ENCODE results near the gene SFT2D1.

DNA sequence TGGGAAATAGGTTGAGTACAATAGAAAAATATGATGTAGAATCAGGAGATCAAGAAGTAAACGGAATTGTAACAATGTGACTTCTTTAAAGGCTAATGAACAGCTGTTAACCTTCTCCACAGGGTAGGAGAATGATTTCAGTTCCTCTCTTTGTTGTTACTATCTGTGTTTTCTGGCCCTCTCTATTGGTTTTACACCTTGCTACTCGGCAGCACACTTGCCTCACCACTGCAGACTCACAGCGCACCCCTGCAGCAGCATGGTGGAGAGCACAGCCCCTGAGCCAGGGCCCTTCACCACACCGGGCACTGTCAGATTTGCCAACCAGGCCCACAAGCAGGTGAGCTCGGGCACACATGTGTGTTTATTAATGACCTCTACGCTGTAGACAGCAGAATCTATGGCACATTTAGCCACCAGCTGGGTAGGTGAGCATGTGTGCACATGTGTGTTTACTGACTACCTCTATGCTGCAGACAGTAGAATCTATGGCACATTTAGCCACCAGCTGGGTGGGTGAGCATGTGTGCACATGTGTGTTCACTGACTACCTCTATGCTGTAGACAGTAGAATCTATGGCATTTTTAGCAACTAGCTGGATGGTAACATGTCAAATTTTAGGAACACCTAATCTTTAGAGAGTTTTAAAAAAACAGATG is 16.8 kb downstream of the SFT2D1 start:
- TF ChIP-seq, protein P1, sequence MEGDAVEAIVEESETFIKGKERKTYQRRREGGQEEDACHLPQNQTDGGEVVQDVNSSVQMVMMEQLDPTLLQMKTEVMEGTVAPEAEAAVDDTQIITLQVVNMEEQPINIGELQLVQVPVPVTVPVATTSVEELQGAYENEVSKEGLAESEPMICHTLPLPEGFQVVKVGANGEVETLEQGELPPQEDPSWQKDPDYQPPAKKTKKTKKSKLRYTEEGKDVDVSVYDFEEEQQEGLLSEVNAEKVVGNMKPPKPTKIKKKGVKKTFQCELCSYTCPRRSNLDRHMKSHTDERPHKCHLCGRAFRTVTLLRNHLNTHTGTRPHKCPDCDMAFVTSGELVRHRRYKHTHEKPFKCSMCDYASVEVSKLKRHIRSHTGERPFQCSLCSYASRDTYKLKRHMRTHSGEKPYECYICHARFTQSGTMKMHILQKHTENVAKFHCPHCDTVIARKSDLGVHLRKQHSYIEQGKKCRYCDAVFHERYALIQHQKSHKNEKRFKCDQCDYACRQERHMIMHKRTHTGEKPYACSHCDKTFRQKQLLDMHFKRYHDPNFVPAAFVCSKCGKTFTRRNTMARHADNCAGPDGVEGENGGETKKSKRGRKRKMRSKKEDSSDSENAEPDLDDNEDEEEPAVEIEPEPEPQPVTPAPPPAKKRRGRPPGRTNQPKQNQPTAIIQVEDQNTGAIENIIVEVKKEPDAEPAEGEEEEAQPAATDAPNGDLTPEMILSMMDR (IDR thresholded peaks at IDR 0.05), result no peak
- TF ChIP-seq POLR2A (IDR thresholded peaks at IDR 0.05) (no peak), POLR2AphosphoS5 (IDR thresholded peaks at IDR 0.05) (no peak)

Data from breast epithelium (tissue), 3 donors.